ENCODE measurements around the gene RABL3.

- TF ChIP-seq BACH2 (CRISPR knock-in tag; IDR thresholded peaks at IDR 0.05; ENCODE audit: borderline replicate concordance) = no peak
- no peak for TF ChIP-seq ZFP3 (CRISPR knock-in tag; IDR thresholded peaks at IDR 0.05)
These were observed 33.9 kb downstream of the RABL3 start for GRCh38 chr3:120708408-120708807.

Measured in SK-N-SH treated with all-trans-retinoic acid at 6 μM for 48 hours (cell line).